HCT116 (cell line): ENCODE measurements around the gene DENND4B. TPM values are rescaled to one million over a fixed set of nuclear protein-coding genes. Genes with fewer than 3 reads are reported as not detected.

Source experiments
- ATAC-seq: fragments of 200-7000 bp; cut with Tn5 transposase; 2 replicates; pipeline ENCODE4 v1.9.1; 2020; ENCODE audit warnings: mild to moderate bottlenecking, moderate library complexity
- BruUV-seq: library from RNA; stranded (reverse); fragments of 400-500 nt; replicated peaks from 2 replicates; lab custom pipeline; 2021; lab: Mats Ljungman, UMichigan
- CTCF ChIA-PET: fragments of 300-600 bp; sonication (Branson Sonifier 250); formaldehyde crosslinking; loops from one replicate; lab custom pipeline; 2021; ENCODE audit warnings: antibody characterized with exemption; lab: Charles Lee
- POLR2A ChIA-PET: fragments of 300-600, 350-600 bp; sonication (Branson Sonifier 250); formaldehyde crosslinking; loops from one replicate; lab custom pipeline; 2021; ENCODE audit warnings: antibody characterized with exemption; lab: Charles Lee
- RAD21 ChIA-PET, 2 experiments: fragments of 300-600 bp; sonication (Branson Sonifier 250); formaldehyde crosslinking; loops; one replicate each; lab custom pipeline; 2023; ENCODE audit warnings: low total read pairs in 2 of 2; ENCODE audit not compliant: uncharacterized antibody in 2 of 2, unreplicated experiment in 2 of 2, low non-redundant PET in 1 of 2; lab: Charles Lee
- DNase-seq: peaks from one replicate; pipeline ENCODE4 v3.0.0-alpha.2; 2010; ENCODE audit warnings: low read depth, low spot score
- H2AFZ ChIP-seq: fragments of 200-600 bp; shearing (Covaris generic), sonication (generic); 2 replicates; pipeline ENCODE4 v1.6.1; 2017; ENCODE audit warnings: low read depth, mixed run types, mixed read lengths, antibody characterized with exemption, low read length; ENCODE audit not compliant: poor library complexity, severe bottlenecking
- H3K27ac ChIP-seq: 2 replicates; pipeline ENCODE4 v1.5.1; 2012; ENCODE audit warnings: low read depth, low read length
- H3K27me3 ChIP-seq: fragments of 200-600 bp; sonication (generic); 2 replicates; pipeline ENCODE4 v1.6.1; 2016; ENCODE audit warnings: mixed run types, low read length, mixed read lengths; ENCODE audit not compliant: insufficient read depth
- H3K36me3 ChIP-seq, 2 experiments: fragments of 200-500 bp in 1 of 2; fragments of 200-600 bp in 1 of 2; sonication (Bioruptor generic) in 1 of 2; sonication (generic) in 1 of 2; 2 replicates each; pipeline versions ENCODE4 v1.5.1 to v1.6.1; 2014 to 2016; ENCODE audit warnings: low read length in 2 of 2, inconsistent platforms in 1 of 2, mixed read lengths in 1 of 2, mixed run types in 1 of 2; ENCODE audit not compliant: insufficient read depth in 2 of 2, control insufficient read depth in 1 of 2
- H3K4me1 ChIP-seq, 2 experiments: fragments of 200-600 bp in 1 of 2; sonication (generic) in 1 of 2; 2 replicates each; pipeline versions ENCODE4 v1.5.1 to v1.6.1; 2012 to 2017; ENCODE audit warnings: low read length in 2 of 2, inconsistent platforms in 1 of 2, mild to moderate bottlenecking in 1 of 2, mixed read lengths in 1 of 2, mixed run types in 1 of 2, moderate library complexity in 1 of 2; ENCODE audit not compliant: insufficient read depth in 2 of 2, control insufficient read depth in 1 of 2
- H3K4me2 ChIP-seq: fragments of 200-600 bp; sonication (generic); 2 replicates; pipeline ENCODE4 v1.6.1; 2017; ENCODE audit warnings: mixed run types, low read length, mixed read lengths
- H3K4me3 ChIP-seq, 2 experiments: fragments of 200-600 bp in 1 of 2; sonication (generic) in 1 of 2; replicated peaks in 1 of 2; 2 replicates each; pipeline ENCODE4 v1.5.1; 2011 to 2016; ENCODE audit warnings: low read length in 2 of 2, control low read depth in 1 of 2, low read depth in 1 of 2, mild to moderate bottlenecking in 1 of 2, mixed read lengths in 1 of 2, mixed run types in 1 of 2
- H3K79me2 ChIP-seq: fragments of 200-600 bp; sonication (generic); 2 replicates; pipeline ENCODE4 v1.6.1; 2017; ENCODE audit warnings: mild to moderate bottlenecking, mixed run types, low read length, moderate library complexity, mixed read lengths; ENCODE audit not compliant: insufficient read depth
- H3K9ac ChIP-seq: fragments of 200-600 bp; sonication (generic); 2 replicates; pipeline ENCODE4 v1.6.1; 2016; ENCODE audit warnings: low read length, mixed read lengths
- H3K9me2 ChIP-seq: fragments of 200-600 bp; sonication (generic), shearing (Covaris generic); 2 replicates; pipeline ENCODE4 v1.6.1; 2017; ENCODE audit warnings: mixed run types, mild to moderate bottlenecking, moderate library complexity; ENCODE audit not compliant: insufficient read depth
- H3K9me3 ChIP-seq, 2 experiments: fragments of 200-500 bp in 1 of 2; fragments of 200-600 bp in 1 of 2; sonication (Bioruptor generic) in 1 of 2; sonication (generic) in 1 of 2; 2 replicates each; pipeline ENCODE4 v1.6.1; 2014 to 2017; ENCODE audit warnings: low read length in 2 of 2, mixed read lengths in 2 of 2, inconsistent platforms in 1 of 2, low read depth in 1 of 2, mild to moderate bottlenecking in 1 of 2, mixed run types in 1 of 2, moderate library complexity in 1 of 2; ENCODE audit not compliant: control insufficient read depth in 1 of 2, insufficient read depth in 1 of 2
- H4K20me1 ChIP-seq: fragments of 200-600 bp; sonication (generic), shearing (Covaris generic); 2 replicates; pipeline ENCODE4 v1.6.1; 2017; ENCODE audit warnings: mixed run types, mild to moderate bottlenecking, moderate library complexity; ENCODE audit not compliant: insufficient read depth
- CBX3 ChIP-seq: IDR thresholded peaks from 2 replicates; pipeline ENCODE4 v1.6.1; 2012; ENCODE audit warnings: low read depth
- ELF1 ChIP-seq: IDR thresholded peaks from 2 replicates; pipeline ENCODE4 v1.6.1; 2012; ENCODE audit warnings: low read depth, borderline replicate concordance
- EZH2phosphoT487 ChIP-seq: fragments of 200-600 bp; IDR thresholded peaks from 2 replicates; pipeline ENCODE4 v1.6.1; 2018; ENCODE audit warnings: antibody characterized with exemption, borderline replicate concordance
- FOSL1 ChIP-seq: IDR thresholded peaks from 2 replicates; pipeline ENCODE4 v1.6.1; 2012; ENCODE audit warnings: low read depth
- JUND ChIP-seq: IDR thresholded peaks from 2 replicates; pipeline ENCODE4 v1.6.1; 2012
- POLR2A ChIP-seq: IDR thresholded peaks from 2 replicates; pipeline ENCODE4 v1.7.0; 2011; ENCODE audit warnings: borderline replicate concordance; ENCODE audit not compliant: insufficient read depth, insufficient read length; ENCODE audit errors: extremely low read depth
- RAD21 ChIP-seq: IDR thresholded peaks from 2 replicates; pipeline ENCODE4 v1.6.1; 2012; ENCODE audit warnings: low read depth, mild to moderate bottlenecking
- SIN3A ChIP-seq: IDR thresholded peaks from 2 replicates; pipeline ENCODE4 v1.6.1; 2012; ENCODE audit warnings: low read depth
- SRF ChIP-seq: IDR thresholded peaks from 2 replicates; pipeline ENCODE4 v1.6.1; 2012; ENCODE audit warnings: low read depth
- TCF7L2 ChIP-seq: IDR thresholded peaks from 2 replicates; pipeline ENCODE4 v1.7.0; 2011; ENCODE audit warnings: borderline replicate concordance, inconsistent platforms; ENCODE audit not compliant: insufficient read depth, insufficient read length; ENCODE audit errors: extremely low read depth
- ZFX ChIP-seq: fragments of 450-650 bp; IDR thresholded peaks from 2 replicates; pipeline ENCODE4 v1.6.1; 2017
- ZNF274 ChIP-seq: fragments of 200-500 bp; sonication (Bioruptor generic); IDR thresholded peaks from 2 replicates; pipeline ENCODE4 v1.6.1; 2014; ENCODE audit warnings: mild to moderate bottlenecking, low read depth, low read length, inconsistent platforms
- intact Hi-C: fragments of 100-400 bp; cut with micrococcal nuclease; formaldehyde crosslinking; loops from 2 replicates; pipeline ENCODE4 v1.10.0; 2022
- total RNA-seq: library from RNA; stranded (reverse); gene quantifications from one replicate; pipeline ENCODE4 v1.2.1, GENCODE V29; 2021; ENCODE audit not compliant: unreplicated experiment
- TF ChIP-seq, protein P1 (sequence below): IDR thresholded peaks from 2 replicates; pipeline ENCODE4 v1.6.1; 2012
- TF ChIP-seq, protein P2 (sequence below): IDR thresholded peaks from 2 replicates; pipeline ENCODE4 v1.6.1; 2011; ENCODE audit warnings: mild to moderate bottlenecking, low read length, moderate library complexity; ENCODE audit not compliant: insufficient replicate concordance; ENCODE audit errors: extremely low read depth
- TF ChIP-seq, protein P3 (sequence below): IDR thresholded peaks from 2 replicates; pipeline ENCODE4 v1.6.1; 2012

DENND4B gene
- total RNA-seq, 1 experiment from 2014 or later, result 70.8 TPM

DNA sequence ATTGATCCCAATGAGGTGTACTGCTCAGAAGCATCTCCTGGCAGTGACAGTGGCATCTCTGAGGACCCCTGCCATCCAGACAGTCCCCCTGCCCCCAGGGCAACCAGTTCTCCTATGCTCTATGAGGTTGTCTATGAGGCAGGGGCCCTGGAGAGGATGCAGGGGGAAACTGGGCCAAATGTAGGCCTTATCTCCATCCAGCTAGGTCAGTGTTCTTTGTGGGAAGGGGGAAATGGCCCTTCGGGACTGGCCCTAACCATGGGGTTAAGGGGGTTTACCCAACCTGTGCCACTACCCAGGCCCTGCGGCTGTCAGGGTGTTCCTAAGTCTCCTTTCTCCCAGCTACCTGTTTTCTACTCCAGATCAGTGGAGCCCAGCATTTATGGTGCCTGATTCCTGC is 22.5 kb upstream of the DENND4B start:
- intact Hi-C loops, result loop anchor here (5.0 kb wide), 1 partner anchor 172 kb away; no protein-coding TSS in a partner anchor
- ChIA-PET RAD21 (no interaction called here), CTCF (interaction anchor here (1.1 kb wide), 1 partner anchor 9 kb away, joined by 3 read pairs; the partner anchor contains the start of gene JTB), POLR2A (interaction anchor here (2.1 kb wide), 1 partner anchor 18 kb away, joined by 10 read pairs; the partner anchor contains the start of gene RAB13)
- Histone ChIP-seq H3K9me3 (no peaks in the 10 kb centered on the region), H3K27ac (no peak overlapping the region; the same call in 1 of the 2 replicates), H3K4me2 (peak overlapping the region; percentile 97; the same call in 1 of the 2 replicates), H3K36me3 (peaks cover under 1 to 5% of the 10 kb centered on the region in 2 experiments; a peak in 2 of 4 replicates), H3K79me2 (peaks cover 8% of the 10 kb centered on the region; the same call in 1 of the 2 replicates), H3K27me3 (no peaks in the 10 kb centered on the region), H3K9me2 (no peaks in the 10 kb centered on the region), H3K4me3 (no peak overlapping the region), H4K20me1 (no peaks in the 10 kb centered on the region), H2AFZ (no peak overlapping the region), H3K4me1 (peaks cover 18 to 39% of the 10 kb centered on the region in 2 experiments), H3K9ac (no peak overlapping the region)
- no peak for DNase-seq
- TF ChIP-seq SIN3A (no peak), ZNF274 (no peak), RAD21 (no peak), ZFX (no peak), ELF1 (no peak)
- TF ChIP-seq, protein P1, sequence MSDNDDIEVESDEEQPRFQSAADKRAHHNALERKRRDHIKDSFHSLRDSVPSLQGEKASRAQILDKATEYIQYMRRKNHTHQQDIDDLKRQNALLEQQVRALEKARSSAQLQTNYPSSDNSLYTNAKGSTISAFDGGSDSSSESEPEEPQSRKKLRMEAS, result no peak
- no peak for ATAC-seq
- BruUV-seq, result no TSS peak

GRCh38 chr1:153968408-153968807 is 21.9 kb upstream of the DENND4B start:
- no peak overlapping the region for H2AFZ ChIP-seq
- intact Hi-C loops, result loop anchor here (5.0 kb wide), 1 partner anchor 171 kb away; no protein-coding TSS in a partner anchor
- H4K20me1 ChIP-seq, result no peaks in the 10 kb centered on the region
- peak overlapping the region; percentile 94 for H3K9ac ChIP-seq
- DNase-seq (no peak), ATAC-seq (no peak)
- peak overlapping the region; percentile 90; the same call in 1 of the 2 replicates for H3K27ac ChIP-seq
- POLR2A ChIA-PET, result interaction anchor here (1.3 to 3.3 kb wide), 5 partner anchors 9 to 334 kb away, joined by 4 to 38 read pairs (median 10); partner anchors contain the start of genes CHTOP, JTB, RAB13 and RPS27
- peak overlapping the region; percentile 97 for H3K4me2 ChIP-seq
- no peaks in the 10 kb centered on the region for H3K36me3 ChIP-seq
- H3K9me3 ChIP-seq, result no peaks in the 10 kb centered on the region
- no peaks in the 10 kb centered on the region for H3K9me2 ChIP-seq
- H3K27me3 ChIP-seq, result no peaks in the 10 kb centered on the region
- peaks cover 8% of the 10 kb centered on the region; the same call in 1 of the 2 replicates for H3K79me2 ChIP-seq
- CTCF ChIA-PET, result interaction anchor here (1.1 to 2.3 kb wide), 2 partner anchors 9 kb away, joined by 3 to 13 read pairs; partner anchors contain the start of gene JTB
- H3K4me1 ChIP-seq, result peaks cover 18 to 43% of the 10 kb centered on the region in 2 experiments
- RAD21 ChIA-PET, result no interaction called here
- no TSS peak for BruUV-seq
- peak overlapping the region; percentile 68 to 79 for H3K4me3 ChIP-seq
- TF ChIP-seq, protein P2, sequence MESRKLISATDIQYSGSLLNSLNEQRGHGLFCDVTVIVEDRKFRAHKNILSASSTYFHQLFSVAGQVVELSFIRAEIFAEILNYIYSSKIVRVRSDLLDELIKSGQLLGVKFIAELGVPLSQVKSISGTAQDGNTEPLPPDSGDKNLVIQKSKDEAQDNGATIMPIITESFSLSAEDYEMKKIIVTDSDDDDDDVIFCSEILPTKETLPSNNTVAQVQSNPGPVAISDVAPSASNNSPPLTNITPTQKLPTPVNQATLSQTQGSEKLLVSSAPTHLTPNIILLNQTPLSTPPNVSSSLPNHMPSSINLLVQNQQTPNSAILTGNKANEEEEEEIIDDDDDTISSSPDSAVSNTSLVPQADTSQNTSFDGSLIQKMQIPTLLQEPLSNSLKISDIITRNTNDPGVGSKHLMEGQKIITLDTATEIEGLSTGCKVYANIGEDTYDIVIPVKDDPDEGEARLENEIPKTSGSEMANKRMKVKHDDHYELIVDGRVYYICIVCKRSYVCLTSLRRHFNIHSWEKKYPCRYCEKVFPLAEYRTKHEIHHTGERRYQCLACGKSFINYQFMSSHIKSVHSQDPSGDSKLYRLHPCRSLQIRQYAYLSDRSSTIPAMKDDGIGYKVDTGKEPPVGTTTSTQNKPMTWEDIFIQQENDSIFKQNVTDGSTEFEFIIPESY, result no peak
- no peak for TF ChIP-seq SIN3A
- no peak for TF ChIP-seq CBX3
- TF ChIP-seq, protein P1, result no peak
- TF ChIP-seq SRF, result no peak
- TF ChIP-seq JUND, result no peak
- no peak for TF ChIP-seq TCF7L2
- no peak for TF ChIP-seq ZNF274
- TF ChIP-seq, protein P3, sequence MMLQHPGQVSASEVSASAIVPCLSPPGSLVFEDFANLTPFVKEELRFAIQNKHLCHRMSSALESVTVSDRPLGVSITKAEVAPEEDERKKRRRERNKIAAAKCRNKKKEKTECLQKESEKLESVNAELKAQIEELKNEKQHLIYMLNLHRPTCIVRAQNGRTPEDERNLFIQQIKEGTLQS, result no peak
- no peak for TF ChIP-seq FOSL1
- no peak for TF ChIP-seq EZH2phosphoT487
- no peak for TF ChIP-seq POLR2A
